GM15510 (cell line): ENCODE measurements around the gene MAP3K1.
A peak's percentile ranks its signal among the peaks of the same experiment; 100 is the strongest.

Source experiments
- POLR2A ChIP-seq: IDR thresholded peaks from 3 replicates; pipeline ENCODE4 v1.6.1; 2011; ENCODE audit warnings: borderline replicate concordance; ENCODE audit not compliant: insufficient read length; ENCODE audit errors: extremely low read depth

MAP3K1 gene

DNA sequence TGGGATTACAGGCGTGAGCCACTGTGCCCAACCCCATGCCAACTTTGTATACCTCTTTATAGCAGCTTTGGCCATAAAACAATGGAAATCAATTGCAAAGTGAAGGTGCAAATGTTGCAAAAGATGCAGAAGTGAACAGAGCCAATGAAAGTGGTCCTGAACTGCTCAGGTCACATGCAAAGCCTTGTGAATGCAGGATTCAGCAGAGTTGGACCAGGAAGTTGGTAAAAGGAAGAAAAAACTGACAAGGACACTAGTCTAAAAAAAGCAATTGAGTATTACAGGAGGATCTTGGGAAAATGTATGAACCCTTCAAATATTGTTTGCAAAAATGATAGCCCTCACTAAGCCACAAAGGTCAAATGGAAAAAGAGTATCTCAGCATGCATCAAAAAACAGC lies 4.5 kb upstream of the MAP3K1 start:
- no peak for TF ChIP-seq POLR2A

DNA sequence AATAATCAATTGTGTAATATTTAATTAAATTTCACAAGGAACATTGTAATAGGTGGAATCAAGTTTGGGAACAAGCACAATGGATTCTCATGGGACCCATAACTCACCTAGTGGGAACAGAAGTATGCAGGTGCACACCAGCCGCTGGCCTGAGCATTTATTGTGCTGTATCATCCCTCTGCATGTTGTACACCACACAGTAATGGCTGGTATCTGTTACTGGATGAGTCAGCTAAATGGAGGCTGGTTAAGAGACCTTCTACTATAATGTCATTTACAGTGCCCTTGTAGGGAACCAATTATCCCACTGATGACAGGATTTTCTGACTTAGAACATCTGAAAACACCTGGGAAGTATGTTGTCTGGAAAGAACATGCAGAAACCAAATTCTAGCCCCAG lies 3.2 kb upstream of the MAP3K1 start:
- no peak for TF ChIP-seq POLR2A

DNA sequence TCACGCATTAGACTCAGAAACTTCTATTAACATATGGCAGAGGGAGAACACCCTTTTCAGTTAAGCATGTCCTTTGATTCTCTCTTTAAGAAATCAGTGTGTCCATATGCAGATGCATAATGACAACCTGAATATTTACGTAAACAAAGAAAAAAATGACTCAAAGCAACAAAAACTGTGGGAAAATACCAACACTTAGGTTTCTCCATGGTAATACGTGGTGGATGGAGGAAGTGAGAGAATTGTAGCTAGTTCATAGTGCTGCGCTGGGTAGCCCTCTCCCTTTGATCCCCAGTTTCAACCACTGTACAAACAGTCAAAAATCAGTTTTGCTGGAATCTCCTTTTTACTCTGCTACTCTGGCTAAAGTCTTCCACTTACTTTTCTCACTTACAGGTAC lies 2.0 kb upstream of the MAP3K1 start:
- no peak for TF ChIP-seq POLR2A

DNA sequence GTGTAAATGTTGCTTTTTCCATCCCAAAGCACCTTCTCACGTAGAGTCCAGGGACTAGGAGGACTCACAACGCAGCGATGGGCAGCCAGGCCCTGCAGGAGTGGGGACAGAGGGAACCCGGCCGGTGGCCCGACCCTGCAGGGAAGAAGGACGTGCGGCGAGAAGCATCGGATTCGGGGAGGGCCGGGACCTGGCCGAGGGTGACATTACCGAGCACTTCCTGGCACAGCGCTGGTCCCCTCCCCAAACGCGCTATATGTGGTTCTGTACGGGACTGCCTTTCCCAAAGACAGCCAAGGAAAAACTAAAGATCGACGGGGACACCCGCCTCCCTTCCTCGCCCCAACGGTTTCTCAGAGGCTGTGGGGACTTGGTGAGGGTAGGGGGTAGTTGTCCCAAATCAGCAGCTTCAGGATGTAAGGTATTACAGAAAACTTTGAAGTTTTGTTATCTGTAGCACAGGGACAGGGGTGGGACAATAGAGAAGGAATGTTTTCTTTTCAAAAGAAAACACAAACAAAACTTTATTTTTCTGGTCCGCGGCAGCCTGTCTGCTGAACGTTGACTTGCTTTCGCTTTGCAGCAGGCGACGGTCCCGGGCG lies 887 bp upstream of the MAP3K1 start:
- TF ChIP-seq POLR2A: no peak

DNA sequence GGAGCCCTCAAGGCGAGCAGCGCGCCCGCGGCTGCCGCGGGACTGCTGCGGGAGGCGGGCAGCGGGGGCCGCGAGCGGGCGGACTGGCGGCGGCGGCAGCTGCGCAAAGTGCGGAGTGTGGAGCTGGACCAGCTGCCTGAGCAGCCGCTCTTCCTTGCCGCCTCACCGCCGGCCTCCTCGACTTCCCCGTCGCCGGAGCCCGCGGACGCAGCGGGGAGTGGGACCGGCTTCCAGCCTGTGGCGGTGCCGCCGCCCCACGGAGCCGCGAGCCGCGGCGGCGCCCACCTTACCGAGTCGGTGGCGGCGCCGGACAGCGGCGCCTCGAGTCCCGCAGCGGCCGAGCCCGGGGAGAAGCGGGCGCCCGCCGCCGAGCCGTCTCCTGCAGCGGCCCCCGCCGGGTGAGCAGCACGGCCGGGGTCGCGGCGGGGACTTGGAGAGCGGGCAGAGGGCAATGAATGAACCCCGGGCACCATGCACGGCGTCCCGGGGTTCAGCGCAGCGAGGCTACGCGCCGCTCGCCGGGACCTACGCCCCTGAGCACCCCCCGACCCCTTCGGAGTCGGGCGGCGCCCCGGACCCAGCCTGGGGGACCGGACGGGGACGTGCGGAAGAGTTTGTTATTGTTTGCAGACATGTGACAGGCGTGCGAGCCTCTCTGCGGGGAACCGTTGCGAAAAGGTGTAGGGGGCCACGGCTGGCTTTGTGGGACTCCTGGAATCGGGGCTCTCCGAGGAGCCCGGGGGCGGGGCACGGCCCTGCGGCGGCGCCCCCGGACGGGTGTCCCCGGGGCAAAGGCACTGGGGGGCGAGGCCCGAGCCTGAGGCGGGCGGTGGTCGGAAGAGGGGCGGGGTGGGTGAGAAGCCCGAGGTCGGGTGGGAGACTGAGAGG lies 553 bp downstream of the MAP3K1 start:
- peak; percentile 9 for TF ChIP-seq POLR2A

DNA sequence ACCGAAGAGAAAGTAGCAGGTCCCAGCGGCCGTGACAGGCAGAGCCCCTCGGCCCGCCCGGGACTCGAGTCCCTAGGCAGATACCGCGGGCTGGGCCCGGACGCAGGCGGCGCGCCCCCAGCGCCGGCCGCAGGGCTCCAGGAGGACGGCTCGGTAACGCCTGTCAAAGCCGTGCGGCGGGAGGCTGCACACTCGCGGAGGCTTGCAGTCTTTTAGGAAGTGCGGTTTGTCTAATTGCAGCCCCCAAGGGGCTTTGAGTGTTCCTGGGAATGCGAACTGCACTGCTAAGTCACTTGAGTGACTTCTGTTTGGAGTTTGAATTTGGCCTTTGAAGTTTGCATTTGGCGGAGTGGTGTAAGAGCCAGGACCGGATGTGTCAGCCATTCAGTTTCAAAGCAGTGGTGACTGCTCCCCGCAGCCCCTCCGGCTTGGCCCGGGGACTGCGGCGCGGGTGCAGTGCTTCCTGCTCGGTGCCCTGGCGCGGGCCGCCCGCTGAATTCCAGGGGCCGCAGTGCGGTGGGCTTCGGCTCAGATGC lies 1.3 kb downstream of the MAP3K1 start:
- TF ChIP-seq POLR2A: peak; percentile 26

DNA sequence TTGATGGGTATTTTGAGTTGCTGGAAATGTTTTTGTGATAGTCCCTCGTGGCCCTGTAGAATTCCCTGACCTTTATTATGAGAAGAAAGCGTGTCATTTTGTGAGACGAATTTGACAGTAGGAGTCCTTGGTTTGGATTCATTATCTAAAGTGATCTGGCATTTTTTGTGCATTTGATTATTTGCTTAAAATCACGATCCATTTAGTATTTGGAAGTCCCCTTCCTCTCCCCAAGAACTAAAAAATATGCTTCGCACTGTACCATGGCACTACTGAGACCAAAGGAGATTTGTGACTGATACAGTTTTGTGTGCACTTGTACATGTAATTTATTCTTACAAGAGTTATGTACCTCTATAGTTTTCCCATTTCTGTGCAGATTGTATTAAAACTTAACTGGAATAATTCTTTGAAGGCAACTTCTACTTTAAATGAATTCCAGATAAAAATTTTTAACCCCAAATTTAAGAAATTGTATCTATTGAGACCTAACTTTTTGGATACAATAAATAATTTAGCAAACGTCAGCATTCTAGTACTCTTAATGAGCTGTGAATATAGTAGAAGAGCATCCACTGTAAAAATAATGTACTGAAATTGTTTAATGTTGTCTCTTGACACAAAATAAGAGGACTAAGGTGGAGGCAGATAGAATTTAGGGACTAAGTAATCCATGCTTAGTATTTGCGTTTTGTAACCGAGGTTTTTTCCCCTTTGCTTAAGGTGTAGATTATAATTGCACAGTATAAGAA lies 2.1 kb downstream of the MAP3K1 start:
- TF ChIP-seq POLR2A: no peak

DNA sequence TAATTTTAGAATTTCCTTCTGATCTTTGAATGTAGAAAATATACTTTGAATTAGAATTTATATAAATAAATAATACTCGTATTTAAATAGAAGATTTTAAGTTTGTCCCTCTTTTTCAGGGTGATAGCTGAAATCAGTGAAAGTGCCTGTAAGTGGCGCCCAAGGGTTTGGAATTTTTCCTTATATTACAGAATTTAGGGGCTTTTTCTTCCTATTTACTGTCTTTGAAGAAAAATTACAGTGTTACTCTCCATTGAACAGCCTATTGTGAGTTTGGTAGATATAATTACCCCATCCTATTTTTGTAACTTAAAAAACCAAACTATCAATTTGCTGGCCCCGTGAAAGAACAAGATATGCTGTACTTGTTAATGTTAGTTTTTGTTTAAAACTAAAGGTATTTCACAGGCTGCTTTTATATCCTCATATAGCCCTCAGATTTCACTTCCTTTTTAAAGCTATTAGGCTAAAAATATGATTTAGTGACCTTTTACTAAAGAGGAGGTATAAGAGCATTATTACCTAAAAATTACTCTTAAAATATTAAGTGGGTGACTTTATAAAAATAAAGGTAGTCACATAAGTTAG lies 3.2 kb downstream of the MAP3K1 start:
- no peak for TF ChIP-seq POLR2A

DNA sequence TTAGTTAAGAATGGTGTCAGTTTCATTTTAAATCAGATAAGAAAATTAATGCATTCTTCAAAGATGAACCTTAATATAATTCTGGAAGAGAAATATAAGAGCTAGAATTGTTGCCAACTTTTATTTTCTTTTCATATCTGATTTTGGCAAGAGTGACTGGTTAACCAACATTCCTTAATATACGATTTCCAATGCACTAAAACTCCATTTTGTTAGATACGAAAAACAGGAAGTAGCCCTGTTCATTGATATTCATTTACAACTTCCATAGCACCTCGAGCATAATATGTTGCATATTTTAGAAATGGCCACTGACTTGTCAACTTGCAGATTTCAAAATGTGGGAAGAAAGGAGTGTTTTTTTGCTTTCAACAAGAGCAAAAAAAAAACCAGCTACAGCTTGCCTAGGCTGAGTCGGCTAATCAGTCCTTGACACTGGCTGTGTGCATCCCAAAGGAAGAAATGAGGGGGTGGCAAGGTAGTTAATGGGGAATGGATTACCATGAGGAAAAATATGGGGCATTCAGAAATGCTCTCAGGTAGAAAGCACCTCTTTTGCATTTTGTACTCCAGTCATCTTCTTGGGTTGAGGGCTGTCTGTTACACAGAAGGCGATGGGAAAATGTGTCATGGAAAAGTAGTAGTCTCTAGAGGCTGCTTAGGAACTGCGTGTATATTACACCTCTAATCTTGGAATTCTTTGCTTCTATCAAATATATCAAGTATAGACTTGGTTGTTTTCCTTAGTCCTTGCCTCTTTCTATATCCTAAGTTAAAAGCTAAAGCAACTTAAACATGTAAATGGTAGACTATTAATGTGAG lies 3.9 kb downstream of the MAP3K1 start:
- no peak for TF ChIP-seq POLR2A

DNA sequence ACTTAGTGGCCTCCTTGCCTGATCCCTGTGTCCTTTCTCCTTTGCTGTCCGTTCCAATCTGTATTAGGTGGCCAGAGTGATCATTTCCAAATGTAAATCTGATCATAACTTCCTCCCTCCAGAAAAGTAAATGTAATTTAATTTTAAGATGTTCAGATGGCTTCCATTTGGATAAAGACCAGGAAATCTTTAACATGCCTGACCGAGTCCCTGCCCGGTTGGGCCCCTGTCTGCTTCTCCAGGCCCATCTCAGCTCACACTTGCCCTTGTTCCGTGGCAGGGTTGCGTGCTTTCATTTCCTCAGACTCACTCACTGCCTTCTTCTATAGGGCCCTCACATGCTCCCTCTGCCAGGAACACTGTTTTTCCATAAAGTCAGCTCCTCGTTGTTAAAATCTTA lies 7.6 kb downstream of the MAP3K1 start:
- no peak for TF ChIP-seq POLR2A

DNA sequence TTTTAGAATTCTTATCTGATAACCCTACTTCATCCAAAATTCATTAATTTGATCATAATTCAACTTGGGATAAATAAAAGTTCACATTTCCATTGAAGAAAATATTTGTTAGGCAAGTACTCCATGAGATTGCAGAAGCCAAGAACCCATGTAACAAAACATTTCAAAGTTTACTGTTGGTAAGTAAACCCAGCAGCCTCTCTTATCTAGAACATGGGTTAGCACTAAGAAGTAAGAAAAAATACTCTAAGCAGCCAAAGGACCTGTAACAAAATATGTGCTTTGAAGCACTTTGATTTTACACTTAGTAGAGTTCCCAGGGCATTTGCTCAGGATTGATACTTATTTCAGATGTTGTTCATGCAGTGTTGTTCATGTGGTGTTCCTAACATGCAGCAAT lies 8.7 kb downstream of the MAP3K1 start:
- no peak for TF ChIP-seq POLR2A

DNA sequence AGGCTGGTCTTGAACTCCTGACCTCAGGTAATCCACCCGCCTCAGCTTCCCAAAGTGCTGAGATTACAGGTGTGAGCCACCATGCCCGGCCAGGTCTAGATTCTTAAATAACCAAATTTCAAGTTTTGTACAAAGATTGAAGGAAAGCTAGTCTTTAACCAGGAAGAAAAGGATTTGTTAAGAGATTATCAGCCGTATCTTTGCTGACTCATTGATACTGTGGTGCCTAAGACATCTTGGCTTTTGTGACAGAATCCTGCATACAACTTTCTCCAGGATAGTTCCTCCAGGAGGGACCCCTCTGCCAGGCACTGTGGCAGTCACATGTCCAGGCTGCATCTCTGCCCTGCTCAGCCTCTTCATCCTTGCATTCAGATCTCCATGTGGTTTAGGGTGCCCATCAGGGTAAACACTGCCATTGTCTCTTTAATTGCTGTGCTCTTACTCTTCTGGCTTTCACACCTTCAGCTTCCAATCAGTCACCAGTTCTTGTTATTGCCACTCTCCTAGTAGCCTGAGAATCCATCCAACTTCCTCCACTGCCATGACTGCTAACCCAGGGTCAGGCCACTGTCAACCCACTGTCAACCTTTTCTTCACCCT lies 10.0 kb downstream of the MAP3K1 start:
- TF ChIP-seq POLR2A: no peak

DNA sequence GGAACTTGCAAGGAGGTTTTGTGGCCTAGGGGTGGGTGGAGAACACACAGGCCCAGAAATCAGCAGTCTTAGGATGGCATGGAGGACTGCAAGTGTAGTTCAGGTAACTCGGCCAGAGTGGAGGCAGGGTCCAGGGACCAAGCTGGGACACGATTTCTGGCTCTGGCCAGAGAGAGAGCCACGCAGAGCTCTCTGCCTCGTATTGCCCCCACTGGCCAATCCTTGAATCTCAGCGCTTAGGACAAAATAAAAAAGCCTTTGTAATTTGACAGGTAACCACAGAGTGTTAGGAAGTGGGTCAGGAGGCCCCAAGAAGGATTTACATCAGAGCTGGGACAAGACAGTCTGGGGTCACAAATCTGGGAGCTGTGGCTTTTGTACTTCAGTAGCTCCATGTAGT lies 11.7 kb downstream of the MAP3K1 start:
- TF ChIP-seq POLR2A: no peak

DNA sequence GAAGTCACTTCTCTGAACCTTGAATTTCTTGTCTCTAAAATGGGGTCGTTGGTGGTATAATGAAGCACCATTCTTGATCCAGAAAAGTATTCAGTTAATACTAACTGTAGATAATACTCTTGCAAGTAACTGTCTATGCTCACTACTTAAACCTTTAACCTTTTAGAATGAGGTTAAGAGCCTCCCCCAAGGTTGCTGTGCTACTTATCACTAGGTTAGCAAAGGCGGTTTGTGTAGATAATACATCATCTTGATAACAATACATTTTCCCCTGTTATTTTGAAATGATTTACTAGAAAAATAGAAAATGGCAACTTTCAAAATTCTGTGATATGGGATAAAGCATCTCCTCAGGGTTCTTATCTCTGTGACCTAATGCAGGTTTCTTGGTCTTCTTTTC lies 12.6 kb downstream of the MAP3K1 start:
- no peak for TF ChIP-seq POLR2A
